TTC549 (cell line): Measurements from ENCODE around the gene CELF5.
"Not testable (repeated sequence)": the region's sequence is repeated elsewhere in the genome, so short reads cannot be mapped to it uniquely, and the experiment has no call there.

ENCODE experiments used
- FAIRE-seq: peaks from 2 replicates; lab custom pipeline; 2012; peaks lifted over from hg19 to GRCh38; lab: Jason Lieb, UNC

The CELF5 gene

GRCh38 chr19:3275583-3276340 lies 51.3 kb downstream of the CELF5 start:
- no peak for FAIRE-seq

- FAIRE-seq: no peak
Observed at GRCh38 chr19:3276341-3276799, 51.9 kb downstream of the CELF5 start.

GRCh38 chr19:3277649-3278048 lies 53.2 kb downstream of the CELF5 start:
- FAIRE-seq: no peak

- no peak for FAIRE-seq
Observed at GRCh38 chr19:3278294-3278693, 53.8 kb downstream of the CELF5 start.

GRCh38 chr19:3278749-3279148 lies 54.3 kb downstream of the CELF5 start:
- no peak for FAIRE-seq

- FAIRE-seq: no peak
Observed at GRCh38 chr19:3279306-3279705, 54.8 kb downstream of the CELF5 start.

- FAIRE-seq: no peak
Observed at GRCh38 chr19:3281026-3281425, 56.6 kb downstream of the CELF5 start.

- FAIRE-seq: no peak
Observed at GRCh38 chr19:3282155-3282554, 57.7 kb downstream of the CELF5 start.

GRCh38 chr19:3282564-3282963 lies 58.1 kb downstream of the CELF5 start:
- no peak for FAIRE-seq

- FAIRE-seq: no peak
Observed at GRCh38 chr19:3283246-3283751, 58.8 kb downstream of the CELF5 start.

GRCh38 chr19:3283886-3284657 lies 59.6 kb downstream of the CELF5 start:
- FAIRE-seq: no peak

- peak; percentile 57 for FAIRE-seq
Observed at GRCh38 chr19:3284759-3285646, 60.5 kb downstream of the CELF5 start.

- no peak for FAIRE-seq
Observed at GRCh38 chr19:3285647-3286176, 61.3 kb downstream of the CELF5 start.

GRCh38 chr19:3287814-3288213 lies 63.4 kb downstream of the CELF5 start:
- no peak for FAIRE-seq

- FAIRE-seq: not testable (repeated sequence)
Observed at GRCh38 chr19:3288437-3288836, 64.0 kb downstream of the CELF5 start.

- no peak for FAIRE-seq
Observed at GRCh38 chr19:3289971-3290569, 65.6 kb downstream of the CELF5 start.

GRCh38 chr19:3290858-3291257 lies 66.4 kb downstream of the CELF5 start:
- FAIRE-seq: not testable (repeated sequence)

GRCh38 chr19:3291644-3292043 lies 67.2 kb downstream of the CELF5 start:
- no peak for FAIRE-seq

GRCh38 chr19:3292958-3293529 lies 68.6 kb downstream of the CELF5 start:
- FAIRE-seq: no peak

- FAIRE-seq: no peak
Observed at GRCh38 chr19:3293560-3293959, 69.1 kb downstream of the CELF5 start.
